Liver (tissue), 3 donors: ENCODE data around the gene SMOC1.

Experiments used
- CTCF ChIP-seq: fragments of 150-350 bp; IDR thresholded peaks from 2 replicates; pipeline ENCODE4 v1.5.1; 2017; ENCODE audit warnings: improper control_type of control experiment, low read depth, low read length; ENCODE audit not compliant: missing input control
- EGR1 ChIP-seq, 2 donors: IDR thresholded peaks; 2 replicates each; pipeline ENCODE4 v1.6.1; 2016 to 2018; ENCODE audit warnings: antibody characterized with exemption in 2 of 2, low read depth in 2 of 2
- JUND ChIP-seq, 2 donors: IDR thresholded peaks; 2 replicates each; pipeline ENCODE4 v1.6.1; 2016; ENCODE audit warnings: antibody characterized with exemption in 2 of 2
- MAX ChIP-seq: IDR thresholded peaks from 2 replicates; pipeline ENCODE4 v1.6.1; 2016; ENCODE audit warnings: antibody characterized with exemption
- RAD21 ChIP-seq, 2 donors: IDR thresholded peaks; 2 replicates each; pipeline ENCODE4 v1.6.1; 2016; ENCODE audit warnings: antibody characterized with exemption in 2 of 2, mild to moderate bottlenecking in 2 of 2
- RXRA ChIP-seq, 2 donors: IDR thresholded peaks; 2 replicates each; pipeline ENCODE4 v1.6.1; 2017 to 2018; ENCODE audit warnings: antibody characterized with exemption in 2 of 2, mild to moderate bottlenecking in 1 of 2
- TAF1 ChIP-seq: conservative IDR thresholded peaks from 2 replicates; pipeline ENCODE4 v1.6.1; 2016; ENCODE audit warnings: antibody characterized with exemption, mild to moderate bottlenecking
- YY1 ChIP-seq: IDR thresholded peaks from 2 replicates; pipeline ENCODE4 v1.6.1; 2016; ENCODE audit warnings: antibody characterized with exemption, mild to moderate bottlenecking
- donor health status: healthy.
- donor health status: healthy.

DNA sequence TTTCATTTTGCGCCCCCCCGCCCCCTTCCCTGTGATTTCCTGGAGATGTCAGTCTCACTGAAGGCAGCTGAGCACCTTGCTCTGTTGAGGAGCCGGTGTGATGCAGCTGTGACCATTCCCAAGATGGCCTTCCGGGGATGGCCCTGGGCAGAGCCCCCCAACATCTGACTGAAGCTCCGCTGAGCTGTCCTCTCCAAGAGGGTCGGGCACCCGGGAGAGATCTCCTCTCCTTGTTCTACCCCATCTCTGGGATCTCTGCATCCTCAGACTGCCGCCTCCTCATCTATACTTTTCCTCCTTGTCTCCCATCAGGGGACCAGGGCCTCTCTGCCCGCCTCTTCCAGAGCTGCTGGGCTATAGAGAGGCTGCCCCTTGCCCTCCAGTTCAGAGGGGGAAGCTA is 965 bp upstream of the SMOC1 start:
- TF ChIP-seq RAD21 (IDR thresholded peaks at IDR 0.05) (no peak), CTCF (no peak), TAF1 (no peak), JUND (IDR thresholded peaks at IDR 0.05) (no peak), YY1 (no peak), RXRA (IDR thresholded peaks at IDR 0.05) (no peak), MAX (no peak), EGR1 (IDR thresholded peaks at IDR 0.05; ENCODE audit: low read depth in 2 of 2) (no peak)
